C4-2B (cell line): ENCODE results near the gene PRPF4.

Experiments used
- CTCF ChIP-seq: fragments of 450-650 bp; conservative IDR thresholded peaks from 2 replicates; pipeline ENCODE4 v1.5.1; 2017; ENCODE audit warnings: mild to moderate bottlenecking
- ZFX ChIP-seq: fragments of 450-650 bp; IDR thresholded peaks from 2 replicates; pipeline ENCODE4 v1.6.1; 2017

DNA sequence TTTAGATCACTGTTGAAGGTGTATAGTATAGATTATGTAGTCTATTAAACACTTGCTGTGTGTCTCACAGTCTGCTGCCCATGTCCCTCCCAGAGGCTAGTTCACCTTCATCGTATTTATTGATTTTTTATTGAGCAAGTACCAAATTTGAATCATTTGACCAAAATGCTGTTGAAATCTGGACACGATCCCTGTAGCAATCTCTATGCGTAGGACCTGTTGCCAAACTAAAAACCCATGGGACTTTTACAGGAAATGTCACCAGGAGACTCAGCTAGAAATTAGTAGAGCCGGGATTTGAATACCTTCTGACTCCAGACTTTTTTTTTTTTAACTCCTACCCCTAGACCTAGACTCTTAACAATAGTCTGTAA is 36.6 kb upstream of the PRPF4 start:
- TF ChIP-seq CTCF (no peak), ZFX (no peak)
